Body of pancreas (tissue), 4 donors: ENCODE results near the gene MICOS13. TPM values are rescaled to one million over a fixed set of nuclear protein-coding genes. Genes with fewer than 3 reads are reported as not detected.

Experiments
- ATAC-seq: fragments of 150-250 bp; one replicate; pipeline ENCODE4 v1.9.1; 2016
- DNase-seq, 4 donors: peaks; one replicate each; pipeline ENCODE4 v3.0.0-alpha.2; 2019
- H3K27ac ChIP-seq, 4 donors: fragments of 200-600 bp; sonication (generic); 1 replicate in 3 of 4; 2 replicates in 1 of 4; pipeline versions ENCODE4 v1.5.1 to v1.6.1; 2016 to 2019; ENCODE audit warnings: mild to moderate bottlenecking in 1 of 4, mixed read lengths in 1 of 4, moderate library complexity in 1 of 4
- H3K27me3 ChIP-seq, 2 donors: fragments of 200-600 bp; sonication (generic); one replicate each; pipeline ENCODE4 v1.6.0; 2016; ENCODE audit warnings: mild to moderate bottlenecking in 1 of 2
- H3K36me3 ChIP-seq, 2 donors: fragments of 200-600 bp; sonication (generic); replicated peaks in 1 of 2; 2 replicates each; pipeline ENCODE4 v1.5.1; 2016; ENCODE audit warnings: low read depth in 2 of 2; ENCODE audit not compliant: insufficient read depth in 1 of 2
- H3K4me1 ChIP-seq: fragments of 200-600 bp; sonication (generic); one replicate; pipeline ENCODE4 v1.6.0; 2016
- H3K4me3 ChIP-seq, 2 donors: fragments of 200-600 bp; sonication (generic); 1 replicate in 1 of 2; 2 replicates in 1 of 2; pipeline ENCODE4 v1.5.1; 2016 to 2019
- H3K9me3 ChIP-seq, 3 donors: fragments of 200-600 bp; sonication (generic); 1 replicate in 2 of 3; 2 replicates in 1 of 3; pipeline ENCODE4 v1.5.1; 2016
- CTCF ChIP-seq, 7 experiments: fragments of 450-650 bp in 4 of 7; fragments of 200-600 bp in 3 of 7; sonication (generic) in 3 of 7; IDR thresholded peaks; one replicate each; pipeline ENCODE4 v1.5.1; 2016 to 2019; ENCODE audit warnings: antibody characterized with exemption in 7 of 7
- POLR2A ChIP-seq, 3 donors: fragments of 450-650 bp; IDR thresholded peaks; one replicate each; pipeline ENCODE4 v1.6.1; 2016; ENCODE audit warnings: antibody characterized with exemption in 3 of 3, mild to moderate bottlenecking in 2 of 3
- WGBS, 2 donors: methylation state at CpG; one replicate each; pipeline ENCODE4 v1.1.5; 2017; 5-methylcytosine and 5-hydroxymethylcytosine counted together
- intact Hi-C: fragments of 100-400 bp; cut with DNase I; formaldehyde crosslinking; loops from one replicate; pipeline ENCODE4 v1.15.1; 2023
- total RNA-seq, 2 donors: library from RNA; depleted of rRNA; stranded (reverse); fragments of >200 nt; gene quantifications; one replicate each; pipeline ENCODE4 v1.1.0, GENCODE V29; 2016

The MICOS13 gene
- total RNA-seq, 2 donors from 2014 or later, result 14.5 to 14.8 TPM

- ATAC-seq, result no peak
- intact Hi-C loops, result no loop called here
- WGBS, 2 donors, result 89% methylated on average over 13 of the region's 13 CpGs
- no peaks in the 10 kb centered on the region for H3K9me3 ChIP-seq
- no peak for DNase-seq
- peaks cover 0 to 11% of the 10 kb centered on the region in 2 donors for H3K36me3 ChIP-seq
- H3K27me3 ChIP-seq, result no peaks in the 10 kb centered on the region
- no peak overlapping the region for H3K27ac ChIP-seq
- no peak overlapping the region for H3K4me3 ChIP-seq
- no peaks in the 10 kb centered on the region for H3K4me1 ChIP-seq
- TF ChIP-seq POLR2A (IDR thresholded peaks at IDR 0.05) (no peak), CTCF (IDR thresholded peaks at IDR 0.05) (no peak)
These were observed 7.4 kb downstream of the MICOS13 start for GRCh38 chr19:5672708-5673459.

- Histone ChIP-seq H3K4me1 (no peaks in the 10 kb centered on the region), H3K9me3 (no peaks in the 10 kb centered on the region), H3K36me3 (peaks cover 8 to 19% of the 10 kb centered on the region in 2 donors), H3K4me3 (no peak overlapping the region), H3K27ac (no peak overlapping the region), H3K27me3 (no peaks in the 10 kb centered on the region)
- DNase-seq (no peak), ATAC-seq (no peak)
- intact Hi-C loops, result no loop called here
- TF ChIP-seq POLR2A (IDR thresholded peaks at IDR 0.05) (no peak), CTCF (IDR thresholded peaks at IDR 0.05) (no peak)
- 90 to 98% methylated on average over 6 to 7 of the region's 7 CpGs for WGBS, 2 donors
These were observed 8.7 kb downstream of the MICOS13 start for GRCh38 chr19:5671600-5671999.

GRCh38 chr19:5669212-5669611 lies 11.1 kb downstream of the MICOS13 start:
- Histone ChIP-seq H3K4me3 (no peak overlapping the region), H3K4me1 (no peaks in the 10 kb centered on the region), H3K9me3 (no peaks in the 10 kb centered on the region), H3K27me3 (no peaks in the 10 kb centered on the region), H3K27ac (no peak overlapping the region), H3K36me3 (peaks cover 15 to 37% of the 10 kb centered on the region in 2 donors)
- intact Hi-C loops, result no loop called here
- TF ChIP-seq CTCF (IDR thresholded peaks at IDR 0.05), result no peak
- no peak for TF ChIP-seq POLR2A (IDR thresholded peaks at IDR 0.05)
- 82 to 86% methylated on average over 8 to 11 of the region's 11 CpGs for WGBS, 2 donors
- DNase-seq, result no peak
- no peak for ATAC-seq

DNA sequence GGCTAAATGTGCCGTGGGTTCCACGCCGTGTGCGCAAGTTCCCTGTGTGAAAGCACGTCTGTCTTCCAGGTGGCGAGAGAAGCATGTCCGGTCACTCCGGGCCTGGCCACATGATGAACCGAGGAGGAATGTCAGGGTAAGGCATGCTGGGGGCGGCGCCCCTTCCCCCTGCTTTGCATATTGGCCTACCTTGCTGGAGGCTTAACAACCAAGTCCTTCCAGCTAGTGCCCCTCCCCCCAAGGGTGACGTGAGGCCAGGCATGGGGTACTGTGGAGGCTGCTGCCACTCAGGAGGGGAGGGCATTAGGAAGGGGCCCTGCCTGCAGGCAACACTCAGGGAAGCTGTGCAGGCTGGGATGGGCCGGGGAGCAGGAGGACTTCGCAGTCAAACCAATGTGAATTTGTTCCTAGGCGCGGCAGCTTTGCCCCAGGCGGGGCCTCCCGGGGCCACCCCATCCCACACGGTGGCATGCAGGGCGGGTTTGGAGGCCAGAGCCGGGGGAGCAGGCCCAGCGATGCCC lies 12.5 kb downstream of the MICOS13 start:
- 86 to 88% methylated on average over 9 to 21 of the region's 22 CpGs for WGBS, 2 donors
- Histone ChIP-seq H3K4me1 (no peaks in the 10 kb centered on the region), H3K9me3 (no peaks in the 10 kb centered on the region), H3K4me3 (no peak overlapping the region), H3K36me3 (peaks cover 23 to 50% of the 10 kb centered on the region in 2 donors), H3K27ac (no peak overlapping the region), H3K27me3 (no peaks in the 10 kb centered on the region)
- intact Hi-C loops, result no loop called here
- DNase-seq, result no peak
- no peak for TF ChIP-seq CTCF (IDR thresholded peaks at IDR 0.05)
- no peak for TF ChIP-seq POLR2A (IDR thresholded peaks at IDR 0.05)
- no peak for ATAC-seq
